Smooth muscle cell (in vitro differentiated cells): ENCODE measurements around the gene HCK. TPM values are rescaled to one million over a fixed set of nuclear protein-coding genes. Genes with fewer than 3 reads are reported as not detected.

Experiments used
- DNase-seq: peaks from one replicate; lab custom pipeline; 2025; ENCODE audit not compliant: unreplicated experiment; lab: John Stamatoyannopoulos, UW
- H2AFZ ChIP-seq: fragments of 200-600 bp; sonication (generic); 2 replicates; pipeline ENCODE4 v1.6.0; 2016; ENCODE audit warnings: antibody characterized with exemption, low read depth, mild to moderate bottlenecking
- H3F3A ChIP-seq: fragments of 200-600 bp; sonication (generic); 2 replicates; pipeline ENCODE4 v1.6.0; 2017; ENCODE audit warnings: antibody characterized with exemption, low read depth
- H3K27ac ChIP-seq: fragments of 200-600 bp; sonication (generic); 2 replicates; pipeline ENCODE4 v1.5.1; 2016; ENCODE audit warnings: low read depth, mild to moderate bottlenecking
- H3K27me3 ChIP-seq: fragments of 200-600 bp; sonication (generic); 2 replicates; pipeline ENCODE4 v1.6.1; 2016; ENCODE audit warnings: low read depth, mild to moderate bottlenecking
- H3K36me3 ChIP-seq: fragments of 200-600 bp; sonication (generic); 2 replicates; pipeline ENCODE4 v1.5.1; 2016; ENCODE audit warnings: low read depth
- H3K4me1 ChIP-seq: fragments of 200-600 bp; sonication (generic); 2 replicates; pipeline ENCODE4 v1.5.1; 2016; ENCODE audit warnings: low read depth
- H3K4me2 ChIP-seq: fragments of 200-600 bp; sonication (generic); 2 replicates; pipeline ENCODE4 v1.6.0; 2016; ENCODE audit warnings: mild to moderate bottlenecking
- H3K4me3 ChIP-seq: fragments of 200-600 bp; sonication (generic); 2 replicates; pipeline ENCODE4 v1.5.1; 2016; ENCODE audit warnings: mild to moderate bottlenecking
- H3K79me2 ChIP-seq: fragments of 200-600 bp; sonication (generic); 2 replicates; pipeline ENCODE4 v1.6.0; 2016; ENCODE audit warnings: low read depth, mild to moderate bottlenecking
- H3K9ac ChIP-seq: fragments of 200-600 bp; sonication (generic); 2 replicates; pipeline ENCODE4 v1.6.0; 2016; ENCODE audit warnings: low read depth
- H3K9me3 ChIP-seq: fragments of 200-600 bp; sonication (generic); replicated peaks from 2 replicates; pipeline ENCODE4 v1.5.1; 2016; ENCODE audit warnings: low read depth
- H4K20me1 ChIP-seq: fragments of 200-600 bp; sonication (generic); 2 replicates; pipeline ENCODE4 v1.6.0; 2016; ENCODE audit warnings: low read depth
- CTCF ChIP-seq: fragments of 200-600 bp; sonication (generic); IDR thresholded peaks from 2 replicates; pipeline ENCODE4 v1.5.1; 2017; ENCODE audit warnings: borderline replicate concordance, mild to moderate bottlenecking, antibody characterized with exemption; ENCODE audit not compliant: insufficient read depth, poor library complexity, severe bottlenecking
- WGBS: methylation state at CpG from one replicate; pipeline ENCODE4 v1.1.7; 2016; ENCODE audit warnings: low lambda C conversion rate; 5-methylcytosine and 5-hydroxymethylcytosine counted together
- polyA plus RNA-seq: library from polyadenylated mRNA; unstranded; fragments of >200 nt; fragmentation: Nextera tagmentation; extraction: Ambion mirVana; gene quantifications from 2 replicates; pipeline ENCODE4 v1.2.1, GENCODE V29; 2016
- total RNA-seq: library from RNA; depleted of rRNA; stranded (reverse); fragments of >200 nt; gene quantifications from 2 replicates; pipeline ENCODE4 v1.2.3, GENCODE V29; 2014

HCK gene
- total and polyA plus RNA-seq, 2 experiments from 2014 or later: 2.0 to 2.4 TPM

GRCh38 chr20:32070282-32070681 lies 18.2 kb downstream of the HCK start:
- Histone ChIP-seq H3K27me3 (peaks cover 17% of the 10 kb centered on the region), H3K4me1 (peaks cover 5% of the 10 kb centered on the region), H3K9me3 (no peaks in the 10 kb centered on the region), H3K36me3 (no peaks in the 10 kb centered on the region), H3K79me2 (no peaks in the 10 kb centered on the region), H3F3A (no peaks in the 10 kb centered on the region), H4K20me1 (no peaks in the 10 kb centered on the region), H3K4me3 (no peak overlapping the region), H2AFZ (no peak overlapping the region), H3K27ac (no peak overlapping the region), H3K4me2 (no peak overlapping the region), H3K9ac (no peak overlapping the region)
- 100% methylated on average over 1 of the region's 1 CpG for WGBS
- no peak for DNase-seq
- no peak for TF ChIP-seq CTCF

GRCh38 chr20:32070690-32071213 lies 18.7 kb downstream of the HCK start:
- H4K20me1 ChIP-seq: no peaks in the 10 kb centered on the region
- WGBS: 79% methylated on average over 3 of the region's 4 CpGs
- H3K79me2 ChIP-seq: no peaks in the 10 kb centered on the region
- peaks cover 21% of the 10 kb centered on the region for H3K27me3 ChIP-seq
- H3K9me3 ChIP-seq: no peaks in the 10 kb centered on the region
- DNase-seq: no peak
- no peak overlapping the region for H3K9ac ChIP-seq
- TF ChIP-seq CTCF: no peak
- H3K36me3 ChIP-seq: no peaks in the 10 kb centered on the region
- no peak overlapping the region for H3K27ac ChIP-seq
- no peak overlapping the region for H3K4me3 ChIP-seq
- H3K4me1 ChIP-seq: peaks cover 5% of the 10 kb centered on the region
- H2AFZ ChIP-seq: no peak overlapping the region
- no peak overlapping the region for H3K4me2 ChIP-seq
- no peaks in the 10 kb centered on the region for H3F3A ChIP-seq

GRCh38 chr20:32071395-32072167 lies 19.5 kb downstream of the HCK start:
- H3K36me3 ChIP-seq: no peaks in the 10 kb centered on the region
- H3K4me1 ChIP-seq: peaks cover 5% of the 10 kb centered on the region
- H3K9ac ChIP-seq: no peak overlapping the region
- H3K27ac ChIP-seq: no peak overlapping the region
- TF ChIP-seq CTCF: no peak
- H3K4me2 ChIP-seq: no peak overlapping the region
- no peak overlapping the region for H3K4me3 ChIP-seq
- H3F3A ChIP-seq: no peaks in the 10 kb centered on the region
- 91% methylated on average over 17 of the region's 17 CpGs for WGBS
- H4K20me1 ChIP-seq: no peaks in the 10 kb centered on the region
- no peaks in the 10 kb centered on the region for H3K9me3 ChIP-seq
- DNase-seq: no peak
- H3K79me2 ChIP-seq: no peaks in the 10 kb centered on the region
- peaks cover 28% of the 10 kb centered on the region for H3K27me3 ChIP-seq
- H2AFZ ChIP-seq: no peak overlapping the region
